ENCODE data around the gene MMP21.

GRCh38 chr10:125761961-125762360 lies 13.7 kb downstream of the MMP21 start:
- TF ChIP-seq, protein P1, sequence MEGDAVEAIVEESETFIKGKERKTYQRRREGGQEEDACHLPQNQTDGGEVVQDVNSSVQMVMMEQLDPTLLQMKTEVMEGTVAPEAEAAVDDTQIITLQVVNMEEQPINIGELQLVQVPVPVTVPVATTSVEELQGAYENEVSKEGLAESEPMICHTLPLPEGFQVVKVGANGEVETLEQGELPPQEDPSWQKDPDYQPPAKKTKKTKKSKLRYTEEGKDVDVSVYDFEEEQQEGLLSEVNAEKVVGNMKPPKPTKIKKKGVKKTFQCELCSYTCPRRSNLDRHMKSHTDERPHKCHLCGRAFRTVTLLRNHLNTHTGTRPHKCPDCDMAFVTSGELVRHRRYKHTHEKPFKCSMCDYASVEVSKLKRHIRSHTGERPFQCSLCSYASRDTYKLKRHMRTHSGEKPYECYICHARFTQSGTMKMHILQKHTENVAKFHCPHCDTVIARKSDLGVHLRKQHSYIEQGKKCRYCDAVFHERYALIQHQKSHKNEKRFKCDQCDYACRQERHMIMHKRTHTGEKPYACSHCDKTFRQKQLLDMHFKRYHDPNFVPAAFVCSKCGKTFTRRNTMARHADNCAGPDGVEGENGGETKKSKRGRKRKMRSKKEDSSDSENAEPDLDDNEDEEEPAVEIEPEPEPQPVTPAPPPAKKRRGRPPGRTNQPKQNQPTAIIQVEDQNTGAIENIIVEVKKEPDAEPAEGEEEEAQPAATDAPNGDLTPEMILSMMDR (IDR thresholded peaks at IDR 0.05) = no peak
- TF ChIP-seq POLR2A (IDR thresholded peaks at IDR 0.05) = no peak

Data from thyroid gland (tissue), 4 donors.